ENCODE results near the gene ZNF236. TPM values are rescaled to one million over a fixed set of nuclear protein-coding genes. Genes with fewer than 3 reads are reported as not detected.

The ZNF236 gene
- total RNA-seq, 1 donor from 2014 or later, result 32.5 TPM

- Mint-ChIP-seq H3K4me3 (no peak overlapping the region), H3K4me1 (no peaks in the 10 kb centered on the region), H3K27me3 (ENCODE audit: low read depth) (no peaks in the 10 kb centered on the region), H3K36me3 (no peaks in the 10 kb centered on the region), H3K27ac (no peak overlapping the region), H3K9me3 (peaks cover 19% of the 10 kb centered on the region)
- no peak for DNase-seq (ENCODE audit: low spot score in 2 of 2, unreplicated experiment in 2 of 2)
- no peak for TF ChIP-seq CTCF (IDR thresholded peaks at IDR 0.05; ENCODE audit: unreplicated experiment)
Observed at GRCh38 chr18:76788571-76789317, 33.6 kb upstream of the ZNF236 start.

GRCh38 chr18:76791106-76791505, 31.3 kb upstream of the ZNF236 start:
- Mint-ChIP-seq H3K27ac (no peak overlapping the region), H3K4me1 (no peaks in the 10 kb centered on the region), H3K36me3 (no peaks in the 10 kb centered on the region), H3K4me3 (no peak overlapping the region), H3K27me3 (ENCODE audit: low read depth) (no peaks in the 10 kb centered on the region), H3K9me3 (peaks cover 26% of the 10 kb centered on the region)
- no peak for DNase-seq (ENCODE audit: low spot score in 2 of 2, unreplicated experiment in 2 of 2)
- no peak for TF ChIP-seq CTCF (IDR thresholded peaks at IDR 0.05; ENCODE audit: unreplicated experiment)

GRCh38 chr18:76791642-76792041, 30.7 kb upstream of the ZNF236 start:
- H3K27me3 Mint-ChIP-seq (ENCODE audit: low read depth), result no peaks in the 10 kb centered on the region
- no peak for TF ChIP-seq CTCF (IDR thresholded peaks at IDR 0.05; ENCODE audit: unreplicated experiment)
- H3K27ac Mint-ChIP-seq, result no peak overlapping the region
- DNase-seq (ENCODE audit: low spot score in 2 of 2, unreplicated experiment in 2 of 2), result no peak
- H3K9me3 Mint-ChIP-seq, result peaks cover 29% of the 10 kb centered on the region
- peaks cover 2% of the 10 kb centered on the region for H3K36me3 Mint-ChIP-seq
- no peaks in the 10 kb centered on the region for H3K4me1 Mint-ChIP-seq
- H3K4me3 Mint-ChIP-seq, result no peak overlapping the region

- no peak overlapping the region for H3K27ac Mint-ChIP-seq
- H3K9me3 Mint-ChIP-seq, result peaks cover 31% of the 10 kb centered on the region
- DNase-seq (ENCODE audit: low spot score in 2 of 2, unreplicated experiment in 2 of 2), result no peak
- no peaks in the 10 kb centered on the region for H3K4me1 Mint-ChIP-seq
- H3K4me3 Mint-ChIP-seq, result no peak overlapping the region
- no peak for TF ChIP-seq CTCF (IDR thresholded peaks at IDR 0.05; ENCODE audit: unreplicated experiment)
- H3K27me3 Mint-ChIP-seq (ENCODE audit: low read depth), result no peaks in the 10 kb centered on the region
- peaks cover 5% of the 10 kb centered on the region for H3K36me3 Mint-ChIP-seq
Observed at GRCh38 chr18:76794326-76794725, 28.0 kb upstream of the ZNF236 start.

- DNase-seq (ENCODE audit: low spot score in 2 of 2, unreplicated experiment in 2 of 2), result peak in 1 of 2 experiments; percentile 61
- peak; percentile 88 for TF ChIP-seq CTCF (IDR thresholded peaks at IDR 0.05; ENCODE audit: unreplicated experiment)
- Mint-ChIP-seq H3K36me3 (peaks cover 5% of the 10 kb centered on the region), H3K27ac (no peak overlapping the region), H3K4me3 (peak overlapping the region; percentile 54), H3K4me1 (no peaks in the 10 kb centered on the region), H3K27me3 (ENCODE audit: low read depth) (peaks cover 7% of the 10 kb centered on the region), H3K9me3 (peaks cover 6% of the 10 kb centered on the region)
Observed at GRCh38 chr18:76801567-76802505, 20.5 kb upstream of the ZNF236 start.

Data from mesothelial cell of epicardium (in vitro differentiated cells).